NCI-H1436 treated with DMSO at 0.1 percent for 48 hours (cell line): ENCODE results near the gene THAP7.
"Not testable (repeated sequence)": the region's sequence is repeated elsewhere in the genome, so short reads cannot be mapped to it uniquely, and the experiment has no call there.

ENCODE experiments used
- DNase-seq: peaks from one replicate; lab custom pipeline; 2025; lab: John Stamatoyannopoulos, UW

The THAP7 gene

GRCh38 chr22:21013657-21014201, 11.8 kb upstream of the THAP7 start:
- DNase-seq = no peak

GRCh38 chr22:21012446-21013407, 10.8 kb upstream of the THAP7 start:
- DNase-seq = no peak

GRCh38 chr22:21010426-21011113, 8.7 kb upstream of the THAP7 start:
- no peak for DNase-seq

- no peak for DNase-seq
These were observed 7.9 kb upstream of the THAP7 start for GRCh38 chr22:21009638-21010425.

- not testable (repeated sequence) for DNase-seq
These were observed 7.3 kb upstream of the THAP7 start for GRCh38 chr22:21009208-21009607.

- DNase-seq = no peak
These were observed 1.9 kb upstream of the THAP7 start for GRCh38 chr22:21003782-21004181.

GRCh38 chr22:21000987-21001600, 824 bp downstream of the THAP7 start:
- DNase-seq = no peak

GRCh38 chr22:21000207-21000986, 1.5 kb downstream of the THAP7 start:
- no peak for DNase-seq

- no peak for DNase-seq
These were observed 2.3 kb downstream of the THAP7 start for GRCh38 chr22:20999350-21000206.

- no peak for DNase-seq
These were observed 3.2 kb downstream of the THAP7 start for GRCh38 chr22:20998411-20999336.

- no peak for DNase-seq
These were observed 4.2 kb downstream of the THAP7 start for GRCh38 chr22:20997536-20998257.

GRCh38 chr22:20996598-20997535, 5.1 kb downstream of the THAP7 start:
- no peak for DNase-seq

- DNase-seq = no peak
These were observed 5.9 kb downstream of the THAP7 start for GRCh38 chr22:20996031-20996410.

GRCh38 chr22:20995329-20996030, 6.4 kb downstream of the THAP7 start:
- DNase-seq = no peak

GRCh38 chr22:20994902-20995241, 7.0 kb downstream of the THAP7 start:
- DNase-seq = no peak

GRCh38 chr22:20994128-20994901, 7.6 kb downstream of the THAP7 start:
- DNase-seq = no peak
